GM19324 (cell line): ENCODE measurements around the gene PDE10A.
"Not testable (repeated sequence)": the region's sequence is repeated elsewhere in the genome, so short reads cannot be mapped to it uniquely, and the experiment has no call there.

Experiments used
- ATAC-seq: cut with Tn5 transposase; IDR thresholded peaks from one replicate; pipeline ENCODE4 v1.9.1; 2021; ENCODE audit warnings: mild to moderate bottlenecking, moderate library complexity; ENCODE audit not compliant: unreplicated experiment, low FRiP score

The PDE10A gene

DNA sequence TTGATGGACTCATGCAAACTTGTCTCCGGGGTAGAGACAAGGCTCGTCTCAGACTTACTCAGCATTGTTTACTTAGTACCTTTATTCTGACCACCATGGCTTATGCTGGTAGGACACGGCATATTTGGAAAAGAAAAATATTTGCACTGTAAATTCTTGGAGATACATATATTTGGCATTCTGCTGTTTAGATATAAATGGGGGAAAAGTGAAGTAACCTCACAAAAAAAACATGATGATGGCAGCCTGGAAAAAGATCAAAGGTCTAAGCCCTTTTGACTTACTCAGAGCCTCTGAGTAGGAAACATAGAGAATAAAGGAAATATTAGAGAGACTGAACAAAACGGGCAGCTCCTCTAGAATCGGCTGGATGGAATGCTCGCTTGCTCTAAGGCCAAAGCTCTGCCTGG lies 32.5 kb downstream of the PDE10A start:
- no peak for ATAC-seq

DNA sequence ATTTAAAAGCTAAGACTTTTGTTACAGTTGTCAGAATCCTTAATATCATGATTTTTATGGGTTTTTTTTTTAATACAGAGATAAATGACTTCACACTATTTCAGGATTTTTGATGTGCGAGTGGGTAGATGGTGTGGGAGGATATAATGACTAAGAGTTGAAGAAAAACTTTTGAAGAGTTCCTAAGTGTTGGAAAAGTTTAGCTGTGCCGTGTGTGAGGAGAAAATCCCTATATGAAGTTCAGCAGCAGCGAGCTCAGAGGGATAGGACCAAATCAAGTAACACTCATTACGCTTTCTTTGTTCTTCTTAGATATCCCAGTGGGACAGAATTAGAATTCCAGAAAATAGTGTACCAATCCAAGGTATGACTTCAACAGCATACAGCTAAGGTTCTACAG lies 34.1 kb downstream of the PDE10A start:
- no peak for ATAC-seq

DNA sequence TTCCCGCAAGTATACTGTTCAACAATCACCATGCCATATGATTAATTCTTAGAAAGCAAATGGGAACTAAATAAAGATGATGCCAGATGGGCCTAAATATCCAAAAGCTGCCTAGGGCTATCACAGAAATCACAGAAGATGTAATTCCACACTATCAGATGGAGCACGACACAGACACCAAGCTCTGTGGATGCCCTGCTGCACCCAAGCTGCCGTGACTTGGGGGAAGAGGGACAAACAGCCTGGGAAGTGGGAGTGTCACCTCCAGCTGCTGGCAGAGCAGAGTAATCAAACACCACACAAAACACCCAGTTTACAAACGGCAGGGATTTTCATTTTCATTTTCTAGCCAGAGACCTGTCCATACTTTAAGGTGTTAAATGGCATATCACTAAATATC lies 35.7 kb downstream of the PDE10A start:
- no peak for ATAC-seq

DNA sequence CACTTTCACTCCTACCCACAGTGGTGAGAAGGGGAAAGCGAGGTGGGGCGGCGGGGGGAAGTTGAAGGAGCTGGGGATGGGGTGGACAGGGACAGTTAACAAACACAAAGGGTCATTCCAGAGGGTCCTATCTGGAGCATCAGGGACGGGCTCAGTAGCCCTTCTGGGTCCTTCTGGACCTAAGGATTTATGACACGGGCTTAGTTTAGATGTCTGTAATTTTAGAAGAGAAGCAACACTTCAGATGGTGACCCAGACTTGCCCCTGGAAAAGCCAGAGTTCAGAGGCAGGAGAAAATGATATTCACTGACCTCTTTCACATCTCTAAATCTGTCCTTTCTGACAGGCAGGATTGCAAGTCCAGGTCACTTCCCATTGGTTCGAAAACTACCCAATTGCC lies 36.3 kb downstream of the PDE10A start:
- ATAC-seq: no peak

DNA sequence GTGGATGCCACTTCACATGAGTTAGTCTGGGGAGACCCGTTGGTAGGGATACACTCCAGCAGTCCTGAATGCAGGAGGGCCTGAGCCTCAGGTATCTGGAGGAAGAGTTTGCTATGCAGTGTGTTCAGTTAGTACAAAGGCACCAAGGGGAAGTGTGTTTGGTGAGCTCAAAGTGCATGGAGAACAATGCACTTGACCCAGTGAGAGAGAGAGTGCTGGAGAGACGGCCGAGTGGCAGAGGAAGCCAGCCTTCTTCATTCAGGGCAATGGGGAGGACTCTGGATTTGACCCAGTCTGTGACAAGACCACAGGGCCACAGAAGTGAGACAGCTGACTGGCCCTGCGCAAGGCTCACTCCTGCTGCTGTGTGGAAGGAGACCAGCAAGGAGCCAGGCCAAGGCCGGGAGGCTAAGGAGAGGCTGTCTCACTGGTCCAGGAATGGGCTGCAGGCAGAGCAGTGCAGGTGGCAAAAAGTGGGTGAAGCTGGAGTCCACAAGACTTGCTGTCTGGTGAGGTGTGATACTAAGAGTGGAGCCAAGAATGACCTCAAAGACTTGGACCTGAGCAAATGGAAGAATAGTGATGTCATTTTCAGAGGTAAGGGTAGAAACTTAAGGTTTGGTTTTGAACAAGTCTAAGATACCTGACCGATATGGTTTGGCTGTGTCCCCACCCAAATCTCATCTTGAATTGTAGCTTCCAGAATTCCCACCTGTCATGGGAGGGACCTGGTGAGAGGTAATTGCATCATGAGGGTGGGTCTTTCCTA lies 38.0 kb downstream of the PDE10A start:
- ATAC-seq: no peak

DNA sequence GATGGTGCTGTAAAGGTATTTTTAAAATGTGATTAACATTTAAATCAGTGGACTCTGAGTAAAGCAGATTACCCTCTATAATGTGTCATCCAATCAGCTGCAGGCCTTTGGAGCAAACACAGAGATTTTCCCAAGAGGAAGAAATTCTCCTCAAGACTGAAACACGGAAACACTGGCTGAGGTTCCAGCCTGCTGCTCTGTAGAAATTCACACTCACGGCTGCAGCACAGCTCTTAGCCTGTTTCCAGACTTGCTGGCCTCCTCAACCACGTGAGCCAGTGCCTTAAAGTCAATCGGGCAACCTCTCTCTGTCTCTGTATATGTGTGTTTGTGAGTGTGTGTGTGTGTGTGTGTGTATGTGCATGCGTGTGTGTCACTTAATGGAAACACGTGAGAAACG lies 41.1 kb downstream of the PDE10A start:
- ATAC-seq: no peak

DNA sequence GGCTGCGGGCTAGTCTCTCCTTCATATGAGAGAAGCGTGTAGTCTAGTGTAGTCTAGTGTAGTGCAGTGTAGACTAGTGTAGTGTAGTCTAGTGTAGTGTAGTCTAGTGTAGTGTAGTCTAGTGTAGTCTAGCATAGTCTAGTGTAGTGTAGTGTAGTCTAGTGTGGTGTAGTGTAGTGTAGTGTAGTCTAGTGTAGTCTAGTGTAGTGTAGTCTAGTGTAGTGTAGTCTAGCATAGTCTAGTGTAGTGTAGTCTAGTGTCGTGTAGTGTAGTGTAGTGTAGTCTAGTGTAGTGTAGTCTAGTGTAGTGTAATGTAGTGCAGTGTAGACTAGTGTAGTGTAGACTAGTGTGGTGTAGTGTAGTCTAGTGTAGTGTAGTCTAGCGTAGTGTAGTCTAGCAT lies 44.1 kb downstream of the PDE10A start:
- not testable (repeated sequence) for ATAC-seq

DNA sequence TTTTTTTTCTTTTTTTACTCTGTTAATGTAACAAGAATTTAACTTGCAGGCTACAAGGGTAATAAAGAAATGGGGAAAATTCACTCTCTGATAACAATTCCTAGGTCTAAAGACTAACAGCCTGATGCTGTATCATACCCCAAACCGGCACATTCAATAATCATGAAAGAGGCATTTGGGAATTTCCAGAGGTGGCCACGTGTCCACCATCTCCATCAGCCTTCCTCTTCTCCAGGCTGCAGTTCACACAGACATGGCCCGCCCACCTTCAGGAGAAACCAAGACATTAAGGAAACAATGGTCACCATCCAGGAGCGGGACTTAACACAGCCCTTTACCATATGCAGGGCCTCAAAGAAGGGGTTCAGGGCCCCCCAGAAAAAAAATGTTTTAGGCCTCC lies 44.8 kb downstream of the PDE10A start:
- ATAC-seq: no peak

DNA sequence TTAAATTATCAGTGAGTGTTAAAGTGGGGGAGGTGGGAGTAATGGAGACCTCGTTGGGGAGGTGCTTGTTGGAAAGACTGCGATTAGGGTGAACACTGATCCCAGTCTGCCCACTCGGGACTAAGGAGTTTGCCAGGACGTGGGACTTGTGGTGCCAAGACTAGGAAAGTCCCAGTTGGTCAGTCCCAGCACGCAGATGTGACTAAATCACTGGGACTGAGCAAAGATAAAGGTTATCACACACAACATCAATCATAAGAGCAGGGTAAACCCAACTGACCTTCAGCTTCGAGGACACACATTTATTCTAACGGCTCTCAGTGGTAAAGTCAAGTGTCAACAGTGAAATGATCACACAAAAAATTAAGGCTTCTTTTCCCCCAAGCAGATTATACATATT lies 45.5 kb downstream of the PDE10A start:
- no peak for ATAC-seq

DNA sequence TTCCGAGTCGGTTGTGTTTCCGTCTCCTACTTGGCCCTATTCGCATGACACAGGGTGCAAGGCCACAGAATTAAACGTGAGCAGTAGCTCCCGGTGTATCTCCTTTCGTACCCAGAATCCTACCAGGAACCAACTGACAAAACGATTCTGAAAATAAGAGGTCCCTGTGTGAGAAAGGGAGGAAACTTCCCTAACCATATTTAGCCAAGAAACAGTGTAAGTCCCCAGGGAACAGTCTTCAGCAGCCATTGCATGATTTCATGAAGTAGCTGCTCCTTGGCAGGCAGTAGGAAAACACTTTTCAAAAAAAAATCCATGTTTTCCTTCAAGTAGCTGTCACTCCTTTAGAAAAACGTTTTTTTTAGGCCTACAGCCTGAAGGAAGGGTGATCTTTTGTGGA lies 46.9 kb downstream of the PDE10A start:
- ATAC-seq: no peak

DNA sequence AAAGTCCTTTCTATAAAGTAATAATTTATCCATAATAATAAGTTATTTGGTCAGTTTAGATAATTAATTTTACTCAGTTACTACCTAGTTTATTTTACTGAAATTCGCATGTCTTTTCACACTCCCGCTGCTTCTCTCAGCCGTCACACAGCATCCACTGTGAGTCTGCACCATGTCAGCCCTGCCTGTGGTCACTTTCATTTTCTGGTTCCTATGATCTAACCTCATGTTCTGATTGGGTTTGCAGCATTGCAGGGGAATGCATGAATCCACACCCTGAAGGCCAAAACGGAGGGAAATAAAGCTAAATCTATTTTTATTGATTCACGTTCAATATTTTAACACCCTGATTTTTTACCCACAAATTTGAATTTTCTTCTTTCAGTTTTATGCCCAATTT lies 47.4 kb downstream of the PDE10A start:
- no peak for ATAC-seq

DNA sequence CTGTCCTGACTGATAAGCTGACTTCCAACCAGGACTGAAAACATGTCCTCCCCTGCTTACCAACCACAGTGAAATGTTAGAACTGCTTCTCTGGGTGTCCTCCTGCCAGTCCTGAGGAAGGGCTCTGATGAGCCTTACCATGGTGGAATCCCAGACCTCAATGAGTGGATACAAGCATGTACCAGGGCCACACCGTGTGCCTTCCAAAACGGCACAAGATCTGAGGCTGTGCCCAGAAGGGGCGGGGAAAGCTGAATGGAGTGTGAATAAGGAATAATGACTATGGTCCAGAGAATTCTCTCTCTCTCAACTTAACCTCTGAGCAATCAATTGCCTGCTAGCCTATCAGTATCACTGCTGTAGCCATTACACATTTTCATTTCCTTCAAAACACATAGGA lies 51.7 kb downstream of the PDE10A start:
- no peak for ATAC-seq

DNA sequence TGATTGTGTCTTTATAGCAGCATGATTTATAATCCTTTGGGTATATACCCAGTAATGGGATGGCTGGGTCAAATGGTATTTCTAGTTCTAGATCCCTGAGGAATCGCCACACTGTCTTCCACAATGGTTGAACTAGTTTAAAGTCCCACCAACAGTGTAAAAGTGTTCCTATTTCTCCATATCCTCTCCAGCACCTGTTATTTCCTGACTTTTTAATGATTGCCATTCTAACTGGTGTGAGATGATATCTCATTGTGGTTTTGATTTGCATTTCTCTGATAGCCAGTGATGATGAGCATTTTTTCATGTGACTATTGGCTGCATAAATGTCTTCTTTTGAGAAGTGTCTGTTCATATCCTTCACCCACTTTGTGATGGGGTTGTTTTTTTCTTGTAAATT lies 54.5 kb downstream of the PDE10A start:
- not testable (repeated sequence) for ATAC-seq

DNA sequence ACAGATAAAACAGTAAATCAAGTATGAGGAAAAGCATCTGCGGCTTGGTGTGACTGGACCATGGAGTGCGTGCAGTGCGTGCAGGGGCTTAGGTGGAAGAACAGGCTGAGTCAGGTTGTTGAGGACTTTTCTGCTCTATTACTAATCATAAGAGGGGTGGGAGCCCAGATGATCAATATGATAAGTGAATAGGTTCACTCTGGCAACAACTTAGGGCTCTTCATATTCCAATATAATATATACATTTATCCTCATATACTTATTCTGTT lies 56.4 kb downstream of the PDE10A start:
- no peak for ATAC-seq

DNA sequence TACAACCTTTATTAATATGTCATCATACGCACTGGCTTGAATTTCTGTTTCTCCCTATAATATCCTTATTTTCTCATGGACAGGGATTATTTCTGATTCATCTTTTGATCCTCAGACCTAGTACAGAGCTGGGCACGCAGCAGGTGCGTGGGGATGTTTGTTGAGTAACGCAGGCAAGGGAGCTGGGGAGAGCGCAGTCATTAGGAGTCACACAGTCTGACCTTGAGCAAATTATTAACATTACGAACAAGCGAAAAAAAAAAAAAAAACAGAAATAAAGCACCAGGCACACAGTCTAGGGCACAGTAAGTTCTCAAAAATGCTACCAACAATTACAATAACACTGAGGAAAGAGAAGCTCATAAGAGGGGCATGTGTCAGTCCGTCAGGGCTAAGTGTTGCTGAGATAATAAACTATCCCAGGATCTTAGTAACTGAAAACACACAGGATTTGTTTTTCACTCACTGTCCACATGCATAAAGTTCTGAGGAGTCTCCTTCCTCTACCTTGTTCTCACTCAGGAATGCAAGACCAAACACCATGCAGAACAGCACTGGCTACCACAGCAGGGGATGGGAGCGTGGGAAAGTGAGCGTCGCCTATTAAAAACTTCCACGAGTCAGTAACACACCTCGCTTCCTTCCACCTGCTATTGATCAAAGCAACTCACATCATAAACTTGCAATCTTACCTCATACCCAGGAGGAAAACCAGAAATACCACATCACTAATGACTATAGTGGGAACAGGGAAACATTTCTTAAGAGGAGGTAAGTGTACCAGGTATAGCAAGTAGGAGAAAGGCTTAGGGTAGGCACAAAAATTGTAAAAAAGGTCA lies 56.9 kb downstream of the PDE10A start:
- no peak for ATAC-seq

DNA sequence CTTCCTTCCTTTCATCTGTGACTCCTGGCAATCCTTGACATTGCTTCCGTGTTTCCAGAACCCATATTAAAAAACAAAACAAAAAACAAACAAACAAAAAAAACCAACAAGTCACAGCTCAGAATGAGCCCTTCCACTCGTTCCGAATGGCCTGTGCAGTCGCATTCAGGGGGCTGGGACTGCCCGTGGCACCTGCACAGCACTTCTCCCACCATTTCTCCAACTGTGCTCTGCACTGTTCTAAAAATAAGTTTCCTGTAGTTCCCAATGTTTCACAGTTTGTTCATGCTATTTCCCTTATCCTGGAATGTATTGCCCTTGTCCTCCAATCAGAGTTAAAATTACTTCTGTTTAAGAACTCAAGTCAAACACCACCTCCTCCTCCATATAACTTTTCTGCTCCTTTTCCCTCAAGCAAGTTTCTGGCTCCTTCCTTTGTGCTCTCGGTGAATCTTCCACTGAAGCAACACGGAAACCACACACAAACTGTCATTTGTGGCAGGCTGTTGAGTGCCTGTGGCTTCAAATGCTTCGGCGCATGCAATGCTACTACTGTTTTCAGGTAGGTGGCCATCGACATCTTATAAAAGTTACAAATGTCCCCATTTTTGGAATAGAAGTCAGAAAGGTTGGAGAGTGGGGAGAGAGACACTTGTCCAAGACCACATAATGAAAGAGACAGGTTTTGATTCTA lies 57.7 kb downstream of the PDE10A start:
- ATAC-seq: no peak

DNA sequence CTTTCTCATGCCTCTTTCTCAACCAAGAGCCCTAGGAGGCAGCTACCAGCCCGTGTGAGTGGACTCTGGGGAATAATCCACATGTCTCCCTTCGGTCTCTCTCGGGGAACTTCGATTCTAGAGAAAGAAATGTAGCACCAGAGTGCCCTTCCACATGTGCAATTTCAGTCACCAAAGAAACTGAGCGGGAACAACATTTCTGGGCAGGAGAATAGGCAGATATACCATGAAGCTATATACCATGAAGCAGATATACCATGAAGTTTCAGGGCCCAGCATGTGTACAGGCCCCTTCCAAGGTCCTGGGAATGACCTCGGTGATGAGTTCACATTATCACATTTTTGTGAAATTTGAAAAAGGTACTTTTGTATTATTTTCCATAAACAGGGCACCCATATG lies 60.8 kb downstream of the PDE10A start:
- ATAC-seq: no peak

DNA sequence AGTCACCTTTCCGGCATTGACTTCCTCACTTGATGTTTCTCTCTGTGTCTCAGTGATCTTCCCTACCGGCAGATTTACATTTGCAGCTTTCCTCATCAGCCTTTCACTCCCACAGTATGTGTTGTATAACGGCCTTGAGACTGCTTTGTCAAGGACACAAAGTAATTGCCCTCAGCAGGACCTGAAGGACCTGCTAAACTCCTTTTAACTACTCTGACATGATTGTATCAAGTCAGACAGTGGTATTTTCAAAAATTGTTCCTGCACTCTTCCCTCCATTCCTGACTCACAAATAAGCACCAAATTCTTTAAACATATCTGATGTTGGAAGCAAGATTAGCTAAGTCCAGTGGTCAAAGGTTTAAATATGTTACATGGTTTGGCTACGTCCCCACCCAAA lies 62.4 kb downstream of the PDE10A start:
- ATAC-seq: no peak

DNA sequence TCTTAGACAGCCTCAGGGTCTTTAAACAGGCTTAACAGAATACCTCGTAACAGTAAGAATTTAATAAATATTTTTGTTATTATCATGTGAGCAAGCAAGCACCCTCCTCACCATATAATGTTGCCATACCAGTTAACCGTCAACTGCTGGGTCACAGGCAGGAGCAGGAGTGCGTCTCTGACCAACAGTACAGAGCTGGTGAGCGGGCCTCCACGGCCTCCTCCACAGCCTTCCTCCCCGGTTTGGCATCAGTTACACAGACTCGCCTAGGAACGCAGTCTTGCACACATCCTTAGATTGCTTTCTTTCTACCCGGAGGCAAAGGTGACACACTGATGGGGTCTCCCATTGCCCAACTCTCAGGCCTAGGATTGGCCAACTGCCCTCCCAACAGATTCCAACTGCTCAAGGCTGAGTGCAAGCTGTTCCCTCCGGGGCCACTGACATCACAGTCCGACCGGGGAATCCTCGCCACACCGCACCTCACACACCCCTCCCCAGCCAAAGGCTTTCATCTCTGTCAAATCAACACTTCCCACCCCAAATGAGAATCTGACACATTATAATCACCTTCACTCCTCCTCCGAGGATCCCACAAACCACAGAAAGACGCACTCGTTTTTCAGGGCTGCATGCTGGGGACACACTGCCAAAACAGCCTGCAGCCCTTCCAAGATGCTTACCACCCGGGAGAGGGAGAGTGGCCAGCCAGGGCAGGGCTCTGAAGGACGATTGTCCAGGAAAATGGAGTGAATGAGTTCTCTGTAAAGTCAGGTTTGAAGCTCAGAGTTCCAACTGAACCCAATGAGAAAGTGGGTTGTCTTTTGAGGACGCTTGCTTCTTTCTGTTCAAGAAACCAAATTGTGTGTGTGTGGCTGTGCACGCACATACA lies 63.2 kb downstream of the PDE10A start:
- ATAC-seq: no peak

DNA sequence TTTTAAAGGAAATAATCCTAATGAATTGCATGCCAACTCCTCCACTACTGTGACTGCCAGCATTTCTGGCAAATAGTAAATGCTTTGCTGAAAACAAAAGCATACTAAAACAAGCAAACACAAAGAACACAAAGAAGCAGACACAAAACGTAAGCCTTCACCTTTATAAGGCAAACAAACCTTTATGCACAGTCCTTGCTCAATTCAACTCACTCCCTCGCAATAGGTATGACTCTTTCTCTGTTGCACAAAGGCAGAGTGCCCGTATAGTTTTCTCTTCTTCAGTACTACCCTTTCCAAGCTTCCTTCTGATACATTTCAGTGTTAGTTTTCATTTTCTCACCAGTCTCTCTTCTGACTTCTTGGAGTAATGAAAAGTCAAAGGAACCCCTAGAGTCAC lies 63.9 kb downstream of the PDE10A start:
- no peak for ATAC-seq

DNA sequence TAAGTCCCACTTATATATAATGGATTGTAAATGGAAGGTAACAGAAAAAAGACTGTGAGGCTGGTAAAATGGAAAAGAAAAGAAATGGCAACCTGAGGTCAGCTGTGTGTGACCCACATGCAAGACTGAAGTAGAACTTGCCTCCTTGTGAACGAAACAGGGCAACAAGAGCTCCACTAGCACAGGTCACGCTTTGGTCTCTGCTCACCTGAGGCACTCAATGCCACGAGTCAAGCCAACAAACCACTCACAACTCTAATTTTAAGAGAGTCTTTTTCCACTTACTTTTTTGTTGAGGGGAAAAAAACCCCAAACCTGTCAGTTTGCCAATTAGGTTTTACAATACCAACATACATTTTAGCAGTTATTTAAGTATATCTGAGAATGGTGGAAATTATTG lies 65.2 kb downstream of the PDE10A start:
- no peak for ATAC-seq
